HepG2 (cell line): ENCODE data around the gene CACNA1F. TPM values are rescaled to one million over a fixed set of nuclear protein-coding genes. Genes with fewer than 3 reads are reported as not detected.

Experiments
- DR1 ChIP-seq: sonication (generic); formaldehyde crosslinking; IDR thresholded peaks from 2 replicates; pipeline ENCODE4 v1.8.0; 2021; ENCODE audit warnings: mild to moderate bottlenecking, missing genetic modification reagents, inconsistent platforms
- FOSL2 ChIP-seq: sonication (generic); formaldehyde crosslinking; IDR thresholded peaks from 2 replicates; pipeline ENCODE4 v1.4.0; 2020; ENCODE audit warnings: missing genetic modification reagents
- GABPA ChIP-seq, 2 experiments: IDR thresholded peaks; 2 replicates each; pipeline ENCODE4 v1.6.1; 2011 to 2016; ENCODE audit warnings: low read depth in 2 of 2, low read length in 1 of 2, missing biosample characterization in 1 of 2, missing genetic modification characterization in 1 of 2
- GATAD1 ChIP-seq: IDR thresholded peaks from 2 replicates; pipeline ENCODE4 v1.6.1; 2016; ENCODE audit warnings: missing genetic modification reagents, missing compliant biosample characterization
- LRRFIP1 ChIP-seq: sonication (generic); formaldehyde crosslinking; conservative IDR thresholded peaks from 2 replicates; pipeline ENCODE4 v1.4.0; 2020; ENCODE audit warnings: missing genetic modification reagents
- NR1H2 ChIP-seq: sonication (generic); formaldehyde crosslinking; IDR thresholded peaks from 2 replicates; pipeline ENCODE4 v1.8.1; 2022; ENCODE audit warnings: low read depth, missing genetic modification reagents, borderline replicate concordance
- NR2F2 ChIP-seq: IDR thresholded peaks from 2 replicates; pipeline ENCODE4 v1.6.1; 2012; ENCODE audit warnings: low read depth, inconsistent platforms, borderline replicate concordance
- PRMT3 ChIP-seq: sonication (generic); formaldehyde crosslinking; IDR thresholded peaks from 2 replicates; pipeline ENCODE4 v1.8.1; 2022; ENCODE audit warnings: low read depth, mild to moderate bottlenecking, moderate library complexity, missing genetic modification reagents, borderline replicate concordance
- RBFOX2 ChIP-seq: fragments of 200-400 bp; formaldehyde crosslinking; IDR thresholded peaks from 2 replicates; pipeline ENCODE4 v1.6.1; 2017; ENCODE audit warnings: low read depth, mild to moderate bottlenecking, low read length
- RNF2 ChIP-seq: fragments of 450-650 bp; conservative IDR thresholded peaks from 2 replicates; pipeline ENCODE4 v1.6.1; 2016; ENCODE audit warnings: low read depth
- SP5 ChIP-seq: IDR thresholded peaks from 2 replicates; pipeline ENCODE4 v1.6.1; 2016; ENCODE audit warnings: low read depth, borderline replicate concordance
- SRF ChIP-seq: IDR thresholded peaks from 2 replicates; pipeline ENCODE4 v1.6.1; 2011; ENCODE audit warnings: mild to moderate bottlenecking, low read depth, low read length, moderate library complexity
- SSRP1 ChIP-seq: IDR thresholded peaks from 2 replicates; pipeline ENCODE4 v1.6.1; 2016; ENCODE audit warnings: control low read depth
- TCF12 ChIP-seq, 2 experiments: fragments of 450-650 bp in 1 of 2; sonication (generic) in 1 of 2; formaldehyde crosslinking in 1 of 2; IDR thresholded peaks; 2 replicates each; pipeline versions ENCODE4 v1.6.1 to v1.8.0; 2017 to 2022; ENCODE audit warnings: antibody characterized with exemption in 1 of 2, mild to moderate bottlenecking in 1 of 2, missing genetic modification reagents in 1 of 2, moderate library complexity in 1 of 2
- U2AF2 ChIP-seq: fragments of 200-400 bp; formaldehyde crosslinking; IDR thresholded peaks from 2 replicates; pipeline ENCODE4 v1.6.1; 2017; ENCODE audit warnings: low read depth, mild to moderate bottlenecking, low read length
- ZBTB39 ChIP-seq: sonication (generic); formaldehyde crosslinking; IDR thresholded peaks from 2 replicates; pipeline ENCODE4 v1.5.0; 2020; ENCODE audit warnings: missing genetic modification reagents
- ZFP37 ChIP-seq: sonication (generic); formaldehyde crosslinking; IDR thresholded peaks from 2 replicates; pipeline ENCODE4 v1.4.0; 2020; ENCODE audit warnings: missing genetic modification reagents, borderline replicate concordance
- ZFP41 ChIP-seq: sonication (generic); formaldehyde crosslinking; IDR thresholded peaks from 2 replicates; pipeline ENCODE4 v1.4.0; 2020; ENCODE audit warnings: mild to moderate bottlenecking, missing genetic modification reagents, borderline replicate concordance
- ZNF225 ChIP-seq: sonication (generic); formaldehyde crosslinking; IDR thresholded peaks from 2 replicates; pipeline ENCODE4 v1.4.0; 2020; ENCODE audit warnings: mild to moderate bottlenecking, missing genetic modification reagents
- ZNF264 ChIP-seq: sonication (generic); formaldehyde crosslinking; IDR thresholded peaks from 2 replicates; pipeline ENCODE4 v1.4.0; 2020; ENCODE audit warnings: missing genetic modification reagents
- ZNF331 ChIP-seq: sonication (generic); formaldehyde crosslinking; IDR thresholded peaks from 2 replicates; pipeline ENCODE4 v1.4.0; 2020; ENCODE audit warnings: missing genetic modification reagents
- ZNF430 ChIP-seq: sonication (generic); formaldehyde crosslinking; IDR thresholded peaks from 2 replicates; pipeline ENCODE4 v1.9.0; 2021; ENCODE audit warnings: mild to moderate bottlenecking, missing genetic modification reagents
- ZNF616 ChIP-seq: sonication (generic); formaldehyde crosslinking; IDR thresholded peaks from 2 replicates; pipeline ENCODE4 v1.5.0; 2020; ENCODE audit warnings: low read depth, mild to moderate bottlenecking, missing genetic modification reagents
- ZNF775 ChIP-seq: sonication (generic); formaldehyde crosslinking; IDR thresholded peaks from 2 replicates; pipeline ENCODE4 v1.4.0; 2020; ENCODE audit warnings: missing genetic modification reagents, mild to moderate bottlenecking, moderate library complexity, borderline replicate concordance
- polyA plus RNA-seq, 8 experiments: library from polyadenylated mRNA; depleted of rRNA in 3 of 8; stranded (reverse) in 7 of 8; unstranded in 1 of 8; fragments of >200 nt; fragmentation: Illumina TruSeq in 4 of 8; extraction: Trizol in 4 of 8; gene quantifications; 2 replicates each; pipeline versions ENCODE4 v1.2.1 to v1.2.3, GENCODE V29; 2011 to 2016; ENCODE audit warnings: low read depth in 4 of 8, missing spikeins in 1 of 8, mixed read lengths in 1 of 8; ENCODE audit not compliant: insufficient read depth in 1 of 8
- total RNA-seq, 5 experiments: library from RNA; depleted of rRNA; stranded (reverse); fragments of >200 nt; fragmentation: Illumina TruSeq; extraction: Trizol; gene quantifications; 2 replicates each; pipeline ENCODE4 v1.2.3, GENCODE V29; 2016; ENCODE audit warnings: low read depth in 1 of 5
- TF ChIP-seq, protein P1 (sequence below): sonication (generic); formaldehyde crosslinking; IDR thresholded peaks from 2 replicates; pipeline ENCODE4 v1.4.0; 2020; ENCODE audit warnings: missing genetic modification reagents

Gene CACNA1F
- total and polyA plus RNA-seq, 2 of the 13 experiments (the other 11 are each of a cell fraction or from before 2014, with no cell fraction given) = 0.03 TPM; not detected in 1

GRCh38 chrX:49190821-49191573 lies 42.1 kb downstream of the CACNA1F start (continued):
- no peak for TF ChIP-seq ZNF616
- peak; percentile 87; the same call in 1 of the 2 replicates for TF ChIP-seq RBFOX2
- no peak for TF ChIP-seq DR1 (CRISPR knock-in tag)
- TF ChIP-seq NR2F2 = no peak
- TF ChIP-seq ZFP37 = no peak
- TF ChIP-seq ZNF264 = no peak
- TF ChIP-seq, protein P1, sequence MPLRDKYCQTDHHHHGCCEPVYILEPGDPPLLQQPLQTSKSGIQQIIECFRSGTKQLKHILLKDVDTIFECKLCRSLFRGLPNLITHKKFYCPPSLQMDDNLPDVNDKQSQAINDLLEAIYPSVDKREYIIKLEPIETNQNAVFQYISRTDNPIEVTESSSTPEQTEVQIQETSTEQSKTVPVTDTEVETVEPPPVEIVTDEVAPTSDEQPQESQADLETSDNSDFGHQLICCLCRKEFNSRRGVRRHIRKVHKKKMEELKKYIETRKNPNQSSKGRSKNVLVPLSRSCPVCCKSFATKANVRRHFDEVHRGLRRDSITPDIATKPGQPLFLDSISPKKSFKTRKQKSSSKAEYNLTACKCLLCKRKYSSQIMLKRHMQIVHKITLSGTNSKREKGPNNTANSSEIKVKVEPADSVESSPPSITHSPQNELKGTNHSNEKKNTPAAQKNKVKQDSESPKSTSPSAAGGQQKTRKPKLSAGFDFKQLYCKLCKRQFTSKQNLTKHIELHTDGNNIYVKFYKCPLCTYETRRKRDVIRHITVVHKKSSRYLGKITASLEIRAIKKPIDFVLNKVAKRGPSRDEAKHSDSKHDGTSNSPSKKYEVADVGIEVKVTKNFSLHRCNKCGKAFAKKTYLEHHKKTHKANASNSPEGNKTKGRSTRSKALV (CRISPR knock-in tag) = no peak
- no peak for TF ChIP-seq ZFP41 (CRISPR knock-in tag)
- TF ChIP-seq RNF2 = no peak
- TF ChIP-seq GATAD1 (CRISPR knock-in tag) = 0 out of 2 replicates have a peak, but pooled peaks have one; percentile 25
- TF ChIP-seq ZNF225 (CRISPR knock-in tag) = no peak
- no peak for TF ChIP-seq NR1H2 (CRISPR knock-in tag)
- no peak for TF ChIP-seq SRF
- TF ChIP-seq LRRFIP1 = no peak
- TF ChIP-seq SSRP1 (CRISPR knock-in tag) = no peak
- TF ChIP-seq SP5 = no peak
- TF ChIP-seq ZNF331 (CRISPR knock-in tag) = 0 out of 2 replicates have a peak, but pooled peaks have one; percentile 9
- no peak for TF ChIP-seq TCF12 (IDR thresholded peaks at IDR 0.05)
- no peak for TF ChIP-seq TCF12 (CRISPR knock-in tag; IDR thresholded peaks at IDR 0.05)
- TF ChIP-seq PRMT3 (CRISPR knock-in tag) = no peak
- no peak for TF ChIP-seq ZNF430 (CRISPR knock-in tag)
- TF ChIP-seq ZBTB39 (CRISPR knock-in tag) = no peak
- TF ChIP-seq GABPA (IDR thresholded peaks at IDR 0.05; ENCODE audit: low read depth, low read length) = no peak
- TF ChIP-seq GABPA (CRISPR knock-in tag; IDR thresholded peaks at IDR 0.05; ENCODE audit: low read depth) = peak; percentile 80
- no peak for TF ChIP-seq U2AF2
- no peak for TF ChIP-seq FOSL2 (CRISPR knock-in tag)
- no peak for TF ChIP-seq ZNF775 (CRISPR knock-in tag)
